GM19372 (cell line): ENCODE measurements around the gene ADGRL3.
"Not testable (repeated sequence)": the region's sequence is repeated elsewhere in the genome, so short reads cannot be mapped to it uniquely, and the experiment has no call there.

ENCODE experiments used
- ATAC-seq: cut with Tn5 transposase; IDR thresholded peaks from one replicate; pipeline ENCODE4 v1.9.1; 2021; ENCODE audit warnings: mild to moderate bottlenecking, low read depth, moderate library complexity; ENCODE audit not compliant: unreplicated experiment

The ADGRL3 gene

GRCh38 chr4:61921920-61922319 is 721.8 kb downstream of the ADGRL3 start:
- no peak for ATAC-seq

GRCh38 chr4:61922766-61923165 is 722.6 kb downstream of the ADGRL3 start:
- no peak for ATAC-seq

DNA sequence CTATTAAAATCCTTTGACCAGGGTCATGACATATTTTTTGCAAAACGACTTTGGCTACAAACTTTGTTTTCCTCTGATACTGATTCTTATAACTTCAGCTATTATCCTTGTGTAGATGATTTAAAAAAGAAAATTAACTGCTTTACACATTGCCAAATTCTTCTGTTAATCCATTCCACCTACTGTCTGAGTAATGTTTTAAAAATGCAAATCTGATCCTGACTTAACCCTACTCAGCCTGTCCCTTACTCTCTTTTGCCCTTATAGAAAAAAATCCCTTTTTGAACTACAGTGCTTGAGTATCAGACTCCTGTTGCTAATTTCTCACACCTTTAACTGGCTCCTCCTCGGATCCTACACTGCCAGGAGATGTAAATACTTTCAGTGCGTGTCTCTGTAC is 723.1 kb downstream of the ADGRL3 start:
- ATAC-seq: no peak

GRCh38 chr4:61924131-61924530 is 724.0 kb downstream of the ADGRL3 start:
- ATAC-seq: no peak

DNA sequence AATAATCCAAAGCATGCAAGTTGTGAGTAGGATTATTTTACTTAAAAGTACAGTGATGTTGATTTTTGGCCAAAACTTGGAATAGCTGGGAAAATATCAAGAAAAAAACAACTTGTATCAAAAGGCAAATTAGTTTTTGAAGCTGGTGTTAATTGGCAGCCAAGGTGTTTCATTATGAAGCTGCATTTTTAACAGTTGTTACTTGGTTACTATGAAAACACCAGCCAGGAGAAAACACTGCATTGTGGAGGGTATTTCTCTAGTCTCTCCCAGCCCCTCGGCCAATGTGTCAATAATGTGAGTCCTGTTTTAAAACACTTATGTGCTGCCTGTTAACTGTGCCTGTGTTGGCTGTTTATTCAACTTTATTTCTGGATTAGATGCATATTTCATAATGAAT is 733.4 kb downstream of the ADGRL3 start:
- ATAC-seq: no peak

GRCh38 chr4:61934198-61934597 is 734.1 kb downstream of the ADGRL3 start:
- ATAC-seq: no peak

DNA sequence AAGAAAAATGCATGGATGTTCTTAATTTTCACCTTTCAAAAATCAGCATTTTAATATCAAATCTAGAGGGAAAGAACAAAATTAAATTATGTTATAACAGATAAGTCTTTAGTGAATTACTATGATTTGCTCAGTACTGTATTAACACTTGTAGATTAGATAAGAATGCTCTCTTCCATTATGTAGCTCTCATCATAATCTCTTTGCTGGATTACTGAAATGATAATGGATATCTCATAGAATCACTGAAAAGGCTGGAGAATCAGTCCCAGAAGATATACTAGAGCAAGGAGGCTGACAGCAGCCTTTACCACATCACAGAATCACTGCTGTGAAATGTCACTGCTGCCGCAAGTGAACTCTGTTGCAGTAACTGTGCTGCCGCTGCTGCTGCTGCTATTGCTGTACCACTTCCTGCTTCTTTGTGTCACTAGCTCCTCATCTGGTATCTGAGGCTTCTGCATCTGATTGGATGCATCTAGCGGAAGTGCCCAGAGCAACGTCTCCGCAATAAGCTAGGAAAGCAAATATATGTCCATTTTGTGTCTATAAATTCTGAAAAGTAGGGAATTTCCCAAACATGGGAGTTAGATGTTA is 738.2 kb downstream of the ADGRL3 start:
- ATAC-seq: no peak

GRCh38 chr4:61950625-61951024 is 750.5 kb downstream of the ADGRL3 start:
- ATAC-seq: no peak

DNA sequence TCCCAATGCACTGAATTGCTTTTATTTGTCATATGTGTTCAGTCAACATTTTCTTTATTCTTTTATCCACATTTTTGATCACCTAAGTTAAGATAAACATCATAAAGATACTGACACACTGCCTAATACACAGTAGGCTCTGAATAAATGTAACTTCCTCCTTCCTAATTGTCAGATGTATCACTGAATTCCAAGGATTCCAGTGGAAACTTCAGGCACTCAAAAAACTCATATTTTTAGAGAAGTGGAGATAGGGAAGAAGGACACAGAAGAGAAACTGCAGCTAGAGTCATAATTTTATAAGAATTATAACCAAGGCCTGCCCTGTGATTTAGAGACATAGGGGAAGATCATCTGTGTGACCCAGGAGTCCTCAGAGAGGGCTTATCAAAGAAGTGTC is 753.3 kb downstream of the ADGRL3 start:
- ATAC-seq: no peak

GRCh38 chr4:61958591-61958990 is 758.5 kb downstream of the ADGRL3 start:
- no peak for ATAC-seq

GRCh38 chr4:61959087-61959486 is 759.0 kb downstream of the ADGRL3 start:
- no peak for ATAC-seq

DNA sequence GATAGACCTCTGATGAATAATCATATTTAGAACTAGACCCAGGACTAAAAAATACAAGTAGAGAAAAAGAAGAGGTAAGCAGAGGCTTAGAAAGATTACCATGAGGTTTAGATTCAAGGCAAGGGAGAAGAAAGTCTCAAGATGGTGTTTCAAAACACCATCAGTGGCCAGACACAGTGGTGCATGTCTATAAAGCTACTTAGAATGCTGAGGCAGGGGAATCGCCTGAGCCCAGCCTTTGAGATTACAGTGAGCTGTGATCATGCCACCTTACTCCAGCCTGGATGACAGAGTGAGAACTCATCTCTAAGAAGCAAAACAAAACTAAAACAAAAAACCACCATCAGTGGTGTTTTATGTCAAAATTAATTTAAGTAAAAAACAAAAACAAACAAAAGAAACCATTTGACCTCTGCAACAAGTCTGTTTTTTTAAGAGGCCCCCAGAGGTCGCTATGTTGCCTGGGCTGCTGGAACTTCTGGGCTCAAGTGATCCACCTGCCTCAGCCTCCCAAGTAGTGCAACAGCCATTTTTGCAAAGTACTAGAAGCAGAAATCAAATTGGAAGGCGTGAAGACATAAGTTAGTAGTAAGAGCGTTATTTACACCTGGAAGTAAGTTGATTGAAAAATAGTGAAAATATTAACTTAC is 784.3 kb downstream of the ADGRL3 start:
- no peak for ATAC-seq

DNA sequence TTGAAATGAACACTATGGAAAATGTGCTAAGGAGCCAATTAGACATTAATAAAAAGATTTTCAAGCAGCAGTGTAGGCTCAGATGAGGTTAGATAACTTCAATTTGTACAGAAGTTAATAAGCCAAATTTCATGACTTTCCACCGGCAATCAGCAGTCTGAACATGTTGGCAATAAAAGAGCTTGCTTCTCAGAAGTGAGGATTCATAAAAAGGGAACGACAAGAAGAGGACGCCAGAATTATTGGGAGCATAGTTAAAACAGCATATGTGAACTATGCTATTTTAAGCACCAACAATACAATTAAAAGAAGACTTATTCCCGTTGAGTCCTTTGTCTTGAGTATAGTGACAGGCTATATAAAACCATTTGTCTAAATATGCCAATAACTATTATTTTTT is 785.3 kb downstream of the ADGRL3 start:
- ATAC-seq: no peak

- ATAC-seq: not testable (repeated sequence)
Measured at GRCh38 chr4:61986929-61987328, 786.8 kb downstream of the ADGRL3 start.

GRCh38 chr4:61992351-61992750 is 792.2 kb downstream of the ADGRL3 start:
- ATAC-seq: no peak

GRCh38 chr4:61994036-61994435 is 793.9 kb downstream of the ADGRL3 start:
- no peak for ATAC-seq

- ATAC-seq: no peak
Measured at GRCh38 chr4:61995717-61996340, 795.7 kb downstream of the ADGRL3 start.

GRCh38 chr4:61996943-61997342 is 796.8 kb downstream of the ADGRL3 start:
- ATAC-seq: no peak

DNA sequence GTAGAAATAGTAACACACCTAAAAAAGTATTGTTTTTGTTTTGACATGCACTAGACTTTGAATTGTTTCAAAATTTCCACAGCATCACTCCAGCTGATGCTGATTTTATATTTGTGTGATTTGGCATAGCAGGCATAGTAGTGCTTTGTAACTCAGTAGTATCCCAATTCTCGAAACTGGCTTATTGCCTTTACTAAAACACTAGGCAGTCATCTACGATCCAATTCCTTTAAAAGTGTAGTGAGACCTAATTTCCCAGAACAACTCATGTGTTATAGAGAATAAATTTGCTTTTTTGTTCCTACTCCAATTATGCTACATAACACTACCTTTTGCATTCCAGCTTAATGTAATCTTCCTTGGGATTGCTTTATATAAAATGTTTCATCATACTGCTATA is 797.7 kb downstream of the ADGRL3 start:
- no peak for ATAC-seq

- no peak for ATAC-seq
Measured at GRCh38 chr4:62003695-62004094, 803.6 kb downstream of the ADGRL3 start.

DNA sequence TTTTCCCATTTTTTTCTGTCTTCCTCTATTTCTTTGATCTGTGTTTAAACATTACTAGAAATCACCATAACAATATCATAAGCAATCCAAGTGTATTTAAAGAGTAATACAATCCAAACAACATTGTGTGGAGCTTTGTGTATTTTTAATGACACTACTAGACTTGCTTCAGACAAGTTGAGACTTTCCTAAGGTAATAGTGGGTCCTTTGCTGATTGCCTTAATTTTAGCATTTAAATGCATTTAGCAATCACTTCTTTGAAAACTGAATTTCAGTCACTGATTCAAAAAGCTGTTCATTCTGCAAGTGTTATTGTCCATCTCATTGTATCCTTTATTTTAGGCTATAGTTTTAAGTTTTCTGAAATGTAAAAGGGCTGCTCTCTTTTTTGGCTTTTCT is 804.8 kb downstream of the ADGRL3 start:
- ATAC-seq: no peak

- ATAC-seq: no peak
Measured at GRCh38 chr4:62006108-62006507, 806.0 kb downstream of the ADGRL3 start.
